Gastrocnemius medialis (tissue), 4 donors: ENCODE data around the gene MEP1B.

Source experiments
- POLR2A ChIP-seq, 2 donors: fragments of 450-650 bp; IDR thresholded peaks; one replicate each; pipeline ENCODE4 v1.6.1; 2017; ENCODE audit warnings: antibody characterized with exemption in 2 of 2, mild to moderate bottlenecking in 2 of 2, moderate library complexity in 2 of 2
- TF ChIP-seq, protein P1 (sequence below), 5 experiments: fragments of 450-650 bp in 3 of 5; fragments of 200-600 bp in 2 of 5; sonication (generic) in 2 of 5; IDR thresholded peaks in 4 of 5; conservative IDR thresholded peaks in 1 of 5; 1 replicate in 4 of 5; 2 replicates in 1 of 5; pipeline ENCODE4 v1.5.1; 2016 to 2019; ENCODE audit warnings: antibody characterized with exemption in 5 of 5, mild to moderate bottlenecking in 3 of 5, moderate library complexity in 3 of 5

DNA sequence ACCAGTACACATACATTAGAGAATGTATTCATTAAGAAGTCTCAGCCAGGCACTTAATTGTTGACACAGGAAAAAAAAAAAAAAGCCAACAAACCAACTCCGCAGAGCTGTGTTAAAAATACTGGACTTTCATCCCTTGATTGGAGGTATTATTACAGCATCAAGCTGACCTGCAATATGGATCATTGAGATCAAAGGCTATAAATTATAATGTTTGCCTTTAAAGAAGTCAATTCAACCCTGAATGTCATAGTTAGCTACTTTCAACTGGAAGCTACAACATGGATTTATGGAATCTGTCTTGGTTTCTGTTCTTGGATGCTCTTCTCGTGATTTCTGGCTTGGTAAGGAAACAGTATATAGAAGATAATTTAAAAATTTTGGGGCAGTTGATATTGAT, at the start of gene MEP1B:
- no peak for TF ChIP-seq POLR2A (IDR thresholded peaks at IDR 0.05)
- TF ChIP-seq, protein P1, sequence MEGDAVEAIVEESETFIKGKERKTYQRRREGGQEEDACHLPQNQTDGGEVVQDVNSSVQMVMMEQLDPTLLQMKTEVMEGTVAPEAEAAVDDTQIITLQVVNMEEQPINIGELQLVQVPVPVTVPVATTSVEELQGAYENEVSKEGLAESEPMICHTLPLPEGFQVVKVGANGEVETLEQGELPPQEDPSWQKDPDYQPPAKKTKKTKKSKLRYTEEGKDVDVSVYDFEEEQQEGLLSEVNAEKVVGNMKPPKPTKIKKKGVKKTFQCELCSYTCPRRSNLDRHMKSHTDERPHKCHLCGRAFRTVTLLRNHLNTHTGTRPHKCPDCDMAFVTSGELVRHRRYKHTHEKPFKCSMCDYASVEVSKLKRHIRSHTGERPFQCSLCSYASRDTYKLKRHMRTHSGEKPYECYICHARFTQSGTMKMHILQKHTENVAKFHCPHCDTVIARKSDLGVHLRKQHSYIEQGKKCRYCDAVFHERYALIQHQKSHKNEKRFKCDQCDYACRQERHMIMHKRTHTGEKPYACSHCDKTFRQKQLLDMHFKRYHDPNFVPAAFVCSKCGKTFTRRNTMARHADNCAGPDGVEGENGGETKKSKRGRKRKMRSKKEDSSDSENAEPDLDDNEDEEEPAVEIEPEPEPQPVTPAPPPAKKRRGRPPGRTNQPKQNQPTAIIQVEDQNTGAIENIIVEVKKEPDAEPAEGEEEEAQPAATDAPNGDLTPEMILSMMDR (IDR thresholded peaks at IDR 0.05 in 4 of 5, conservative IDR thresholded peaks at IDR 0.05 in 1 of 5) = no peak
